OCI-LY1 (cell line): ENCODE measurements around the gene FBXW5.

Experiments used
- H2AFZ ChIP-seq: fragments of 200-600 bp; sonication (generic), shearing (Covaris generic); 2 replicates; pipeline ENCODE4 v1.6.0; 2014; ENCODE audit warnings: antibody characterized with exemption, mild to moderate bottlenecking, low read length
- H3F3A ChIP-seq: fragments of 200-600 bp; sonication (generic), shearing (Covaris generic); 2 replicates; pipeline ENCODE4 v1.6.0; 2014; ENCODE audit warnings: mild to moderate bottlenecking, antibody characterized with exemption, low read length, moderate library complexity; ENCODE audit not compliant: insufficient read depth
- H3K27ac ChIP-seq: fragments of 200-600 bp; sonication (generic); 2 replicates; pipeline ENCODE4 v1.5.1; 2014; ENCODE audit warnings: low read length, mixed run types, mild to moderate bottlenecking, low read depth; ENCODE audit not compliant: poor library complexity, severe bottlenecking
- H3K27me3 ChIP-seq: fragments of 200-600 bp; sonication (generic); 2 replicates; pipeline ENCODE4 v1.6.0; 2014; ENCODE audit warnings: antibody characterized with exemption, mild to moderate bottlenecking, low read length, moderate library complexity; ENCODE audit not compliant: insufficient read depth
- H3K36me3 ChIP-seq: fragments of 200-600 bp; sonication (generic); 2 replicates; pipeline ENCODE4 v1.6.1; 2014; ENCODE audit warnings: mild to moderate bottlenecking, antibody characterized with exemption, low read length, moderate library complexity, mixed read lengths; ENCODE audit not compliant: insufficient read depth
- H3K4me1 ChIP-seq: fragments of 200-600 bp; sonication (generic); 2 replicates; pipeline ENCODE4 v1.5.1; 2014; ENCODE audit warnings: mild to moderate bottlenecking, low read length, moderate library complexity; ENCODE audit not compliant: insufficient read depth, severe bottlenecking
- H3K4me2 ChIP-seq: fragments of 200-600 bp; sonication (generic), shearing (Covaris generic); 2 replicates; pipeline ENCODE4 v1.6.1; 2014; ENCODE audit warnings: low read length
- H3K4me3 ChIP-seq: fragments of 200-600 bp; sonication (generic); 2 replicates; pipeline ENCODE4 v1.5.1; 2014; ENCODE audit warnings: low read length, low read depth, mild to moderate bottlenecking, mixed read lengths; ENCODE audit not compliant: poor library complexity, severe bottlenecking
- H3K79me2 ChIP-seq: fragments of 200-600 bp; shearing (Covaris generic); 2 replicates; pipeline ENCODE4 v1.6.1; 2016; ENCODE audit warnings: mixed run types, low read length, mixed read lengths; ENCODE audit not compliant: insufficient read depth
- H3K9ac ChIP-seq: fragments of 200-600 bp; sonication (generic), shearing (Covaris generic); 2 replicates; pipeline ENCODE4 v1.6.1; 2014; ENCODE audit warnings: mild to moderate bottlenecking, low read length, mixed read lengths
- H3K9me2 ChIP-seq: fragments of 200-600 bp; sonication (generic), shearing (Covaris generic); 2 replicates; pipeline ENCODE4 v1.6.1; 2014; ENCODE audit warnings: low read depth, mild to moderate bottlenecking, low read length, mixed read lengths
- H3K9me3 ChIP-seq: fragments of 200-600 bp; shearing (Covaris generic); 2 replicates; pipeline ENCODE4 v1.6.1; 2014; ENCODE audit warnings: low read length, mixed read lengths
- H4K20me1 ChIP-seq: fragments of 200-600 bp; sonication (generic), shearing (Covaris generic); 2 replicates; pipeline ENCODE4 v1.6.0; 2016; ENCODE audit warnings: mild to moderate bottlenecking, low read length; ENCODE audit not compliant: insufficient read depth
- EZH2 ChIP-seq: fragments of 200-600 bp; sonication (generic), shearing (Covaris generic); IDR thresholded peaks from 2 replicates; pipeline ENCODE4 v1.8.0; 2017; ENCODE audit warnings: borderline replicate concordance, mixed run types, mild to moderate bottlenecking, antibody characterized with exemption, low read length, moderate library complexity, mixed read lengths
- TF ChIP-seq, protein P1 (sequence below): fragments of 200-600 bp; sonication (generic), shearing (Covaris generic); IDR thresholded peaks from 2 replicates; pipeline ENCODE4 v1.5.1; 2017; ENCODE audit warnings: mild to moderate bottlenecking, antibody characterized with exemption, low read length, moderate library complexity, mixed read lengths

The FBXW5 gene

DNA sequence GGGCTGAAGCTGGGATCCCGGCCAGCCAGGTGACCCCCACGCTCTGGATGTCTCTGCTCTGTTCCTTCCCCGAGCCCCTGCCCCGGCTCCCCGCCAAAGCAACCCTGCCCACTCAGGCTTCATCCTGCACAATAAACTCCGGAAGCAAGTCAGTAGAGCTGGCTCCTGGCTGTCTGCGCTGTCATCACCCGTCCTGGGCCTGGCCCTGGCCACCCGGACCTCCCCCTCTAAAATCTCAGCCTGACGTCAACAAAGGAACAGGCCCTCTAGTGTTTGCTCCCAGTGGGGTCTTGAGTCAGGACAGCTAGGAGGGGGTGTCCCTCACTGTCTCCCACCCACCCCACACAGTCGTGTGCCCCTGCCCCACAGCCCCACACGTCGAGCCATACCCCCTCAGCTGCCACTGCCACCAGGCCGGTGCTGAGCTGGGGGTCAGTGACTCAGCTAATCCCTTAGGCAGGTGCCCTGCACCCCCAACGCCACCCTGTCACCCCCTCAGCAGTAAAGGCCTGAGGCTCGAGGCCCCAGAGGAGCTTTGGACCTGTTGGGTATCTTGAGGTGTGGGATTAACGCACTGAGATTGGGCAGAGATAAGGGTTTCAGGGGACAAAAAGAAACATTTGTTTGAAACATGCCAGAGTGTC lies 37.2 kb upstream of the FBXW5 start:
- Histone ChIP-seq H3K36me3 (no peaks in the 10 kb centered on the region), H3K4me1 (no peaks in the 10 kb centered on the region), H2AFZ (no peak overlapping the region), H3K27me3 (peaks cover 4% of the 10 kb centered on the region), H3F3A (no peaks in the 10 kb centered on the region), H4K20me1 (no peaks in the 10 kb centered on the region), H3K27ac (no peak overlapping the region), H3K9me2 (no peaks in the 10 kb centered on the region), H3K79me2 (no peaks in the 10 kb centered on the region), H3K9ac (no peak overlapping the region), H3K9me3 (no peaks in the 10 kb centered on the region), H3K4me2 (no peak overlapping the region), H3K4me3 (no peak overlapping the region)
- TF ChIP-seq EZH2: no peak
- TF ChIP-seq, protein P1, sequence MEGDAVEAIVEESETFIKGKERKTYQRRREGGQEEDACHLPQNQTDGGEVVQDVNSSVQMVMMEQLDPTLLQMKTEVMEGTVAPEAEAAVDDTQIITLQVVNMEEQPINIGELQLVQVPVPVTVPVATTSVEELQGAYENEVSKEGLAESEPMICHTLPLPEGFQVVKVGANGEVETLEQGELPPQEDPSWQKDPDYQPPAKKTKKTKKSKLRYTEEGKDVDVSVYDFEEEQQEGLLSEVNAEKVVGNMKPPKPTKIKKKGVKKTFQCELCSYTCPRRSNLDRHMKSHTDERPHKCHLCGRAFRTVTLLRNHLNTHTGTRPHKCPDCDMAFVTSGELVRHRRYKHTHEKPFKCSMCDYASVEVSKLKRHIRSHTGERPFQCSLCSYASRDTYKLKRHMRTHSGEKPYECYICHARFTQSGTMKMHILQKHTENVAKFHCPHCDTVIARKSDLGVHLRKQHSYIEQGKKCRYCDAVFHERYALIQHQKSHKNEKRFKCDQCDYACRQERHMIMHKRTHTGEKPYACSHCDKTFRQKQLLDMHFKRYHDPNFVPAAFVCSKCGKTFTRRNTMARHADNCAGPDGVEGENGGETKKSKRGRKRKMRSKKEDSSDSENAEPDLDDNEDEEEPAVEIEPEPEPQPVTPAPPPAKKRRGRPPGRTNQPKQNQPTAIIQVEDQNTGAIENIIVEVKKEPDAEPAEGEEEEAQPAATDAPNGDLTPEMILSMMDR: no peak

DNA sequence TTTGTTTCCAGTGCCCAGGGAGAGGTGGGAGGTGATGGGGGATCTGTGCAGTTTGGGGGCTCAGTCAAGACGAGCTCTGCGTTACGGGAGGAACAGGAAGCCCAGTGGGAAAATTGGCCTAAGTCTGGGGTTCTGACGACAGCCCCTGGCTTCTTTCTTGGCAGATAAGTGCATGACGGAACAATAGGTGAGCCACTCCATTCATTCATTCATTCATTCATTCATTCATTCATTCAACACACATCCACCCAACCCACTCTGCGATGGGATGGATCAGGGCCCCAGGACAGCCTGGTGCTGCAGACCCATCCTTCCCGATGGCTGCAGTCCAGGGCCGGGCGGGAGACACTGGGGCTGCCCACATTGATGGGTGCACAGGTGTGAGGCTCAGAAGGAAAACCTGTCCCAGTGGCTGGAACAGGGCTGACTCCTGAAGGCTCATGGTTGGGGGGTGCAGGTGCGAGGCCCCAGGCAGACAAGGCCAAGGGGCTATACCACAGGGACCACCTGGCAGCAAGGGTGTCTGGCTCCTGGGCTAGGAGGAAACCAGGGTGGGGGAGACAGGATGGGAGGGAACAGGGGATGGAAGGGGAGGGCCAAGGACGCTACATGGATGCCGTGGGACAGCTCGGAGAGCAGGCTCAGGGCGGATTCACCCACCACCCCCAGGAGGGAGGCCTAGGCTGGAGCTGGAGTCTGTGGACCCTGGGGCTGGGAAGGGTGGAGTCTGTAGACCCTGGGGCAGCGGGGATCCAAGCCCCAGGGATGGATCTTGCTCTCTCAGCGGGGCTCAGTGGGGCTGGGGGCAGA lies 36.3 kb upstream of the FBXW5 start:
- Histone ChIP-seq H3K9me3 (no peaks in the 10 kb centered on the region), H3K36me3 (no peaks in the 10 kb centered on the region), H3K9ac (no peak overlapping the region), H3F3A (no peaks in the 10 kb centered on the region), H3K4me1 (no peaks in the 10 kb centered on the region), H3K4me2 (no peak overlapping the region), H3K4me3 (no peak overlapping the region), H3K79me2 (no peaks in the 10 kb centered on the region), H3K9me2 (no peaks in the 10 kb centered on the region), H3K27me3 (peaks cover 4% of the 10 kb centered on the region), H3K27ac (no peak overlapping the region), H4K20me1 (no peaks in the 10 kb centered on the region), H2AFZ (no peak overlapping the region)
- TF ChIP-seq EZH2: no peak
- TF ChIP-seq, protein P1: no peak

DNA sequence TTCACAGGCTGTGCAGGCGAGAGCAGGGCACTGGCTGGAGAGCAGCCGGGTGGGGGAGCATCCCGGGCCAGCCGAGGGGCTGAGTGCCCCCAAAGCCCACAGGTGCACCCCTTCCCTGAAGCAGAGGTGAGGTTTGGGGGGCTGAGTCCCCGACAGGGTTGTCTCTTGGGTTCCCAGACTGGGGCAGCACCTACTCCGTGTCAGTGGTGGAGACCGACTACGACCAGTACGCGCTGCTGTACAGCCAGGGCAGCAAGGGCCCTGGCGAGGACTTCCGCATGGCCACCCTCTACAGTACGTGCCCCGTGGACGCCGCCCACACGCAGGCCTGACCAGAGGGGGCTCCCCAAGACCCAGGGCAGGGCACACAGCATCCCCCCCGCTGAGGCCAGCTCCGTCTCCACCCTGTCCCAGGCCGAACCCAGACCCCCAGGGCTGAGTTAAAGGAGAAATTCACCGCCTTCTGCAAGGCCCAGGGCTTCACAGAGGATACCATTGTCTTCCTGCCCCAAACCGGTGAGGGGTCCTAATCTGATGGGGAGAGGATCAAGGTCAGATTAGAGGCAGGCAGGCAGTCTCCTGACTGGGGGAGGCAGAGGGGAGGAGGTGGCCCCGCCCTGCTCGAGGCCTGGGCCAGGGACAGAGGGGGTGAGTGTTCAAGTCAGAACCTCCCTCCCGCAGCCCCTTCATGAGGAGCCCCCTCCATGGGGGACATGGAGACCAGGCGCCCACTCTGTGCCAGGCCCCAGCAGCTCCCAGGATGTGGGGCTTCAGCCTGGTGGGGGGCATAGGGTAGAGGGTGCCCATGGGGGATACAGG lies 35.4 kb upstream of the FBXW5 start:
- peaks cover 4% of the 10 kb centered on the region for H3K27me3 ChIP-seq

More for the DNA sequence above, 35.4 kb upstream of the FBXW5 start:
- Histone ChIP-seq H2AFZ (no peak overlapping the region), H3K9me2 (no peaks in the 10 kb centered on the region), H3K27ac (no peak overlapping the region), H3K4me3 (no peak overlapping the region), H3F3A (no peaks in the 10 kb centered on the region), H3K9ac (no peak overlapping the region), H3K4me1 (no peaks in the 10 kb centered on the region), H3K4me2 (no peak overlapping the region), H4K20me1 (no peaks in the 10 kb centered on the region), H3K36me3 (no peaks in the 10 kb centered on the region), H3K9me3 (no peaks in the 10 kb centered on the region), H3K79me2 (no peaks in the 10 kb centered on the region)
- TF ChIP-seq, protein P1: no peak
- no peak for TF ChIP-seq EZH2
